Esophagus squamous epithelium (tissue), 5 donors: ENCODE measurements around the gene TAS1R2. TPM values are rescaled to one million over a fixed set of nuclear protein-coding genes. Genes with fewer than 3 reads are reported as not detected.
A peak's percentile ranks its signal among the peaks of the same experiment; 100 is the strongest.

Source experiments
- DNase-seq: peaks from one replicate; lab custom pipeline; 2025; lab: John Stamatoyannopoulos, UW
- H3K27ac ChIP-seq, 4 donors: fragments of 200-600 bp; sonication (generic); one replicate each; pipeline ENCODE4 v1.5.1; 2016 to 2019; ENCODE audit warnings: mild to moderate bottlenecking in 1 of 4
- H3K27me3 ChIP-seq, 4 donors: fragments of 200-600 bp; sonication (generic); 1 replicate in 3 of 4; 2 replicates in 1 of 4; pipeline versions ENCODE4 v1.5.1 to v1.6.0; 2017 to 2021; ENCODE audit warnings: antibody characterized with exemption in 1 of 4
- H3K36me3 ChIP-seq, 3 donors: fragments of 200-600 bp; sonication (generic); one replicate each; pipeline ENCODE4 v1.5.1; 2016 to 2019
- H3K4me1 ChIP-seq, 3 donors: fragments of 200-600 bp; sonication (generic); one replicate each; pipeline ENCODE4 v1.5.1; 2017 to 2019
- H3K4me3 ChIP-seq, 4 donors: fragments of 200-600 bp; sonication (generic); 1 replicate in 3 of 4; 2 replicates in 1 of 4; pipeline ENCODE4 v1.5.1; 2016 to 2019; ENCODE audit warnings: mild to moderate bottlenecking in 2 of 4, moderate library complexity in 1 of 4
- H3K9me3 ChIP-seq, 3 donors: fragments of 200-600 bp; sonication (generic); one replicate each; pipeline ENCODE4 v1.5.1; 2016 to 2019
- POLR2A ChIP-seq, 4 donors: fragments of 450-650 bp; IDR thresholded peaks; one replicate each; pipeline ENCODE4 v1.6.1; 2017; ENCODE audit warnings: antibody characterized with exemption in 4 of 4, mild to moderate bottlenecking in 4 of 4, moderate library complexity in 3 of 4
- WGBS, 2 donors: methylation state at CpG; one replicate each; pipeline ENCODE4 v1.1.5; 2018; 5-methylcytosine and 5-hydroxymethylcytosine counted together
- intact Hi-C: fragments of 100-400 bp; cut with DNase I; formaldehyde crosslinking; loops from one replicate; pipeline ENCODE4 v1.15.0; 2022
- total RNA-seq, 4 donors: library from RNA; depleted of rRNA; stranded (reverse); fragments of >200 nt; gene quantifications; one replicate each; pipeline ENCODE4 v1.1.0, GENCODE V29; 2016
- TF ChIP-seq, protein P1 (sequence below), 6 experiments: fragments of 450-650 bp in 4 of 6; fragments of 200-600 bp in 2 of 6; sonication (generic) in 2 of 6; IDR thresholded peaks; one replicate each; pipeline ENCODE4 v1.5.1; 2016 to 2019; ENCODE audit warnings: antibody characterized with exemption in 6 of 6, mild to moderate bottlenecking in 4 of 6, moderate library complexity in 4 of 6
- donor health status: DM: yes; HTN: yes; CAD: no.

Gene TAS1R2
- total RNA-seq, 4 donors from 2014 or later: not detected

DNA sequence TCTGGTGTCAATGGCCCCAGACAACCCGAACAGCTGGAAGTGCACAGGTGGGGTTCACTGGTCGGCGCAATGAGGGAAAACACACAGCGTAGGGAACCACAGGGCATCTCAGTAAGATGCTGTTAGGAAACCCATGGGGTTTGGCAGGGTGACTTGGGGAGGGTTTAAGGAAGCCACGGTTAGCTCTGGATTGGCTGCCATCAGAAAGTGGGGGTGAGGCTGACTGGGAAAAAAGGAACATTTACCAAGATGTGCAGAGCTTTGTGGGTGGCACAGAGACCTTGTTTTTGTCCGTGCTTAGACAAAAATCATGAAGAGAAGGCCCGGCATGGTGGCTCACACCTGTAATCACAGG, 31.9 kb upstream of the TAS1R2 start:
- Histone ChIP-seq H3K27ac (no peak overlapping the region), H3K4me3 (no peak overlapping the region), H3K27me3 (no peaks in the 10 kb centered on the region), H3K4me1 (peaks cover 0 to 48% (median 15%) of the 10 kb centered on the region in 3 donors), H3K9me3 (no peaks in the 10 kb centered on the region), H3K36me3 (peaks cover 0 to 50% (median 0%) of the 10 kb centered on the region in 3 donors)
- intact Hi-C loops: no loop called here
- DNase-seq: no peak
- WGBS, 2 donors: 79 to 83% methylated on average over 7 of the region's 7 CpGs
- TF ChIP-seq, protein P1, sequence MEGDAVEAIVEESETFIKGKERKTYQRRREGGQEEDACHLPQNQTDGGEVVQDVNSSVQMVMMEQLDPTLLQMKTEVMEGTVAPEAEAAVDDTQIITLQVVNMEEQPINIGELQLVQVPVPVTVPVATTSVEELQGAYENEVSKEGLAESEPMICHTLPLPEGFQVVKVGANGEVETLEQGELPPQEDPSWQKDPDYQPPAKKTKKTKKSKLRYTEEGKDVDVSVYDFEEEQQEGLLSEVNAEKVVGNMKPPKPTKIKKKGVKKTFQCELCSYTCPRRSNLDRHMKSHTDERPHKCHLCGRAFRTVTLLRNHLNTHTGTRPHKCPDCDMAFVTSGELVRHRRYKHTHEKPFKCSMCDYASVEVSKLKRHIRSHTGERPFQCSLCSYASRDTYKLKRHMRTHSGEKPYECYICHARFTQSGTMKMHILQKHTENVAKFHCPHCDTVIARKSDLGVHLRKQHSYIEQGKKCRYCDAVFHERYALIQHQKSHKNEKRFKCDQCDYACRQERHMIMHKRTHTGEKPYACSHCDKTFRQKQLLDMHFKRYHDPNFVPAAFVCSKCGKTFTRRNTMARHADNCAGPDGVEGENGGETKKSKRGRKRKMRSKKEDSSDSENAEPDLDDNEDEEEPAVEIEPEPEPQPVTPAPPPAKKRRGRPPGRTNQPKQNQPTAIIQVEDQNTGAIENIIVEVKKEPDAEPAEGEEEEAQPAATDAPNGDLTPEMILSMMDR (IDR thresholded peaks at IDR 0.05): no peak
- no peak for TF ChIP-seq POLR2A (IDR thresholded peaks at IDR 0.05)

DNA sequence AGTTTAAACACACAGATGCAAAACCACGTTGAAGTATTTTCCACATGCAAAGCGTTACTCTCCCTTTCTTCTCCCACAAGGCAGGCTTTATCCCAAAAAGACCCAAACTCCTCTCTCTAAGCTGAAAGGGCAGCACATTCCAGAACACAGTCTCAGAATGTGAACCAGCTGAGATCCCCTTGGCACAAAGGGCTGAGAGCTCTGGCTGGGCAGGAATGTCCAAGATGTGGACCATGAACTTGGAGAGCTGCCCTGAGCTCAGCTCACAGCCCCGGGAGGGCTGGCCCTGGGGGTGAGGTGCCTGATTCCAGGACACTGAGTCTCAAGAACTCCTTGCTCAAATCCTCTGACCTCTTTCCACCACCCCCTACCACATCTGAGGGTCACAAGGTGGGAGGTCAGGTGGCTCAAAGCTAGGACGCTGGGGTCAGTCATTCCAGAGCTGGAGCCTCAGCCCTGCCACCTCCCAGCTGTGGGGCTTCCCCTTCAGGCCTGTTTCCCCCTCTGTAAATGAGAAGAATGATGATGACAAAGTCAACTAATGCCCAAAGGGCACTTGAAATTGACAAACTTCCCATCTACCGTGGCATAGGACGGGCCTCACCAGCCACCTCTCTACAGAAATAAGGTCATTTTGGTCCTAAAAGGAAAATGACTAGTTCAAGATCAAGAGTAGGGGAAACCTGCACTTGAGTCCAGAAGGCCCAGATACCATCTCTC, 31.4 kb upstream of the TAS1R2 start:
- Histone ChIP-seq H3K27me3 (no peaks in the 10 kb centered on the region), H3K4me1 (peaks cover 0 to 49% (median 17%) of the 10 kb centered on the region in 3 donors), H3K36me3 (peaks cover 0 to 50% (median 0%) of the 10 kb centered on the region in 3 donors), H3K9me3 (no peaks in the 10 kb centered on the region), H3K4me3 (no peak overlapping the region), H3K27ac (peak overlapping the region in 1 of 4 donors; percentile 34)
- no peak for TF ChIP-seq POLR2A (IDR thresholded peaks at IDR 0.05)
- TF ChIP-seq, protein P1 (IDR thresholded peaks at IDR 0.05): no peak
- no peak for DNase-seq
- 68 to 75% methylated on average over 2 to 4 of the region's 6 CpGs for WGBS, 2 donors
- intact Hi-C loops: no loop called here

DNA sequence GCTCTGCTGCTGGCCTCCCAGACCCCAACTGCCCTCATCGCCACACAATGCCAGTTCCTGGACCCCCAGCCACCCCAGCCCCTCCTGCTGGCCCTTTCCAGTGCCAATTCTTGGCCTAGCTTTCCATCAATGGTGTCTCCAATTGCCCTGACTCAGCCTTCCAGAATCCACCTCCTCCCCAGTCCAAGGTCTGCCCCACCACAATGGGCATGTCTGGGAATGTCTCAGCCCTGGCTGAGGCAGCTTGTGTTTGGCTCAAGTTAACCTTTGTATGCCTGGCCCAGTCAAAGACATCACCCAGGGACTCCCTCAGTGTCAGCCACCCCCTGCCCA, 26.5 kb upstream of the TAS1R2 start:
- no peak for DNase-seq
- Histone ChIP-seq H3K9me3 (no peaks in the 10 kb centered on the region), H3K27ac (peak overlapping the region in 3 of 4 donors; percentile 19 to 48 (median 26)), H3K27me3 (no peaks in the 10 kb centered on the region), H3K4me1 (peaks cover 9 to 78% (median 22%) of the 10 kb centered on the region in 3 donors), H3K4me3 (no peak overlapping the region), H3K36me3 (peaks cover 0 to 67% (median 5%) of the 10 kb centered on the region in 3 donors)
- intact Hi-C loops: no loop called here
- TF ChIP-seq POLR2A (IDR thresholded peaks at IDR 0.05): no peak
- TF ChIP-seq, protein P1 (IDR thresholded peaks at IDR 0.05): no peak
- WGBS, 2 donors: 50 to 55% methylated on average over 1 of the region's 1 CpG

DNA sequence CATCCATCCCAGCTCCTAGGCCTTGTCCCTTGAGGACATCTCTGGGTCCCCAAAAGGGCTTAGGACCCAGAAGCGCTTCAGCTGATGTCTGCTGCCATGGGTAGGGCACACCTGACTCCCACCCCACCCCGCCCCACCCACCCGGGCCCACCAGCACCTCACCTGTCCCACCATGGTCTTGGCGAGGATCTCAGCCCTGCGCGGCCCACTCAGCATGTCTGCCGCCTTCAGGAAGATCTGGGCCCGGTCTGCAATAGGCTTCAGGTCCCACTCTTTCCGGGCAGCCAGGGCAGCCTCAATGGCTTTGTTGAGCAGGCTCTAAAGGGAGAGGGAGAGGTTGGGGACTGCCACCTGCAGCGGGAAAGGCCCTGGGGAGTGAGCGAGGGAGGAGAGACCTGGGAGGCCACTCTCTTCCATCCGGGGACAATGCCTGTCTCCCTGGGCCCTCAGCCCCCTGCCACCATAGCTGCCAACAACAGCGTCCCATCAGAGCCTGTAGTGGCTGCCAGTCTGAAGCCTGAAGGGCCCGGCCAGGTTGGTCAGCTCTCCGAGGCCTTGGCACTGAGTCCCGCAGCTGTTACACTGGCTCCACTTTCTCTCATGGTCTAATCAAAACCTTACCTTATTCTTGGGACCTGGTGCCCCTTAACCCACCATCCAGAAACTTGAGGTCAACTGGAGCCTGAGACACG, 26.0 kb upstream of the TAS1R2 start:
- intact Hi-C loops: no loop called here
- H3K27ac ChIP-seq: peak overlapping the region in 1 of 4 donors; percentile 19
- DNase-seq: no peak
- H3K36me3 ChIP-seq: peaks cover 0 to 67% (median 5%) of the 10 kb centered on the region in 3 donors
- H3K27me3 ChIP-seq: no peaks in the 10 kb centered on the region
- H3K9me3 ChIP-seq: no peaks in the 10 kb centered on the region
- WGBS, 2 donors: 57 to 70% methylated on average over 4 to 5 of the region's 17 CpGs
- no peak overlapping the region for H3K4me3 ChIP-seq
- H3K4me1 ChIP-seq: peaks cover 9 to 83% (median 18%) of the 10 kb centered on the region in 3 donors
- TF ChIP-seq, protein P1 (IDR thresholded peaks at IDR 0.05): no peak
- no peak for TF ChIP-seq POLR2A (IDR thresholded peaks at IDR 0.05)

DNA sequence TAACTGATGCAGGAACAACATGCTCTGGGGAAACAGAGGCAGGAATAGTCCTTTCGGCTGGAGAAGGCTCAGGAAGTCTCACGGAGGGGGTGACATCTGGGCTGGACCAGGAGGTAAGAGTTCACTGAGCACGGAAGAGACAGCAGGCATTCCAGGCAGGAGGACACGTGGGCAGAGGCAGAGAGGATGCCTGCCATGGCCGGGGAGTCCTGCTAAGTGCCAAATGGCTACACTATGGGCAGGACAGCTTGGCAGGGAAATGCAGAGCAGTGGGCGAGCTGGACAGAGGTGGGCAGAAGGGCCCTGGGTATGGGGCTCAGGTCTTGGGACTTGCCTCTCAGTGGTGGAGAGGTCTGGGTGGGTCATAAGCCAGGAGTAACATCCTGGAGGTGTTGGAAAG, 25.3 kb upstream of the TAS1R2 start:
- H3K27ac ChIP-seq: no peak overlapping the region
- peaks cover 9 to 91% (median 23%) of the 10 kb centered on the region in 3 donors for H3K4me1 ChIP-seq
- intact Hi-C loops: no loop called here
- no peaks in the 10 kb centered on the region for H3K9me3 ChIP-seq
- H3K27me3 ChIP-seq: no peaks in the 10 kb centered on the region
- peaks cover 0 to 60% (median 5%) of the 10 kb centered on the region in 3 donors for H3K36me3 ChIP-seq
- TF ChIP-seq, protein P1 (IDR thresholded peaks at IDR 0.05): no peak
- TF ChIP-seq POLR2A (IDR thresholded peaks at IDR 0.05): no peak
- H3K4me3 ChIP-seq: no peak overlapping the region
- DNase-seq: no peak
- WGBS, 2 donors: 75 to 77% methylated on average over 6 of the region's 6 CpGs
